GM12878 (cell line): ENCODE data around the gene THTPA. TPM values are rescaled to one million over a fixed set of nuclear protein-coding genes. Genes with fewer than 3 reads are reported as not detected.

Source experiments
- BCL3 ChIP-seq: IDR thresholded peaks from 2 replicates; pipeline ENCODE4 v1.6.1; 2011; ENCODE audit warnings: borderline replicate concordance, low read depth, mild to moderate bottlenecking, moderate library complexity, low read length; ENCODE audit not compliant: insufficient read depth, poor library complexity, severe bottlenecking
- CHD2 ChIP-seq: IDR thresholded peaks from 2 replicates; pipeline ENCODE4 v1.6.1; 2011; ENCODE audit warnings: low read depth, low read length, improper control_type of control experiment, borderline replicate concordance
- MTA3 ChIP-seq: IDR thresholded peaks from 2 replicates; pipeline ENCODE4 v1.6.1; 2012; ENCODE audit warnings: low read length, inconsistent platforms, borderline replicate concordance
- PML ChIP-seq: IDR thresholded peaks from 2 replicates; pipeline ENCODE4 v1.6.1; 2012; ENCODE audit warnings: low read length, inconsistent platforms
- POLR2A ChIP-seq: IDR thresholded peaks from 2 replicates; pipeline ENCODE4 v1.6.1; 2011; ENCODE audit warnings: low read depth, mild to moderate bottlenecking, low read length
- POLR2AphosphoS2 ChIP-seq: IDR thresholded peaks from 2 replicates; pipeline ENCODE4 v1.6.1; 2011; ENCODE audit warnings: low read depth, mild to moderate bottlenecking, low read length, improper control_type of control experiment, moderate library complexity
- POLR2AphosphoS5 ChIP-seq: IDR thresholded peaks from 2 replicates; pipeline ENCODE4 v1.6.1; 2011; ENCODE audit warnings: mild to moderate bottlenecking, low read length, inconsistent platforms
- RELB ChIP-seq: fragments of 450-650 bp; IDR thresholded peaks from 2 replicates; pipeline ENCODE4 v1.6.1; 2017; ENCODE audit warnings: low read depth, mild to moderate bottlenecking, moderate library complexity
- RFX5 ChIP-seq: IDR thresholded peaks from 2 replicates; pipeline ENCODE4 v1.6.1; 2011; ENCODE audit warnings: low read depth, low read length, improper control_type of control experiment
- RUNX3 ChIP-seq: IDR thresholded peaks from 2 replicates; pipeline ENCODE4 v1.6.1; 2012; ENCODE audit warnings: low read length, inconsistent platforms
- SIX5 ChIP-seq: IDR thresholded peaks from 2 replicates; pipeline ENCODE4 v1.6.1; 2011; ENCODE audit warnings: mild to moderate bottlenecking, low read depth, low read length, moderate library complexity; ENCODE audit not compliant: severe bottlenecking
- SKIL ChIP-seq: fragments of 450-650 bp; IDR thresholded peaks from 2 replicates; pipeline ENCODE4 v1.6.1; 2017; ENCODE audit warnings: mild to moderate bottlenecking, low read depth, inconsistent platforms; ENCODE audit not compliant: poor library complexity, severe bottlenecking
- STAT1 ChIP-seq: fragments of 450-650 bp; conservative IDR thresholded peaks from 2 replicates; pipeline ENCODE4 v1.6.1; 2014; ENCODE audit warnings: antibody characterized with exemption, mild to moderate bottlenecking
- YY1 ChIP-seq: IDR thresholded peaks from 2 replicates; pipeline ENCODE4 v1.6.1; 2011; ENCODE audit warnings: low read depth, mild to moderate bottlenecking, low read length
- ZBTB11 ChIP-seq: fragments of 450-650 bp; formaldehyde crosslinking; IDR thresholded peaks from 2 replicates; pipeline ENCODE4 v1.5.0; 2022; ENCODE audit warnings: mild to moderate bottlenecking, missing genetic modification characterization
- ZBTB40 ChIP-seq: fragments of 450-650 bp; IDR thresholded peaks from 2 replicates; pipeline ENCODE4 v1.6.1; 2016; ENCODE audit warnings: mild to moderate bottlenecking, moderate library complexity, borderline replicate concordance
- polyA plus RNA-seq, 11 experiments: library from polyadenylated mRNA; depleted of rRNA in 4 of 11; unstranded in 6 of 11; stranded (reverse) in 5 of 11; fragments of >200 nt; fragmentation: Nextera tagmentation in 4 of 11; fragmentation: Illumina TruSeq in 1 of 11; extraction: Ambion mirVana in 4 of 11; extraction: Trizol in 1 of 11; gene quantifications; 1 replicate in 1 of 11; 2 replicates in 10 of 11; pipeline versions ENCODE4 v1.2.1 to v1.2.3, GENCODE V29; 2011 to 2016; ENCODE audit warnings: inconsistent platforms in 2 of 11, missing spikeins in 2 of 11, low read depth in 1 of 11
- total RNA-seq, 4 experiments: library from RNA; depleted of rRNA in 3 of 4; stranded (reverse); fragments of >200 nt in 3 of 4; fragmentation: Illumina TruSeq in 1 of 4; extraction: Trizol in 1 of 4; gene quantifications; 2 replicates each; pipeline versions ENCODE4 v1.2.1 to v1.2.3, GENCODE V29; 2013 to 2021

THTPA gene
- total and polyA plus RNA-seq, 10 of the 15 experiments (the other 5 are each of a cell fraction or from before 2014, with no cell fraction given): 3.1 to 24.9 (median 12.8) TPM

- TF ChIP-seq ZBTB40: no peak
- peak; percentile 92 for TF ChIP-seq POLR2A
- no peak for TF ChIP-seq ZBTB11 (CRISPR knock-in tag)
- TF ChIP-seq STAT1: no peak
- 0 out of 2 replicates have a peak, but pooled peaks have one; percentile 30 for TF ChIP-seq CHD2
- TF ChIP-seq POLR2AphosphoS2: peak; percentile 93
- TF ChIP-seq YY1: no peak
- peak; percentile 84 for TF ChIP-seq POLR2AphosphoS5
- no peak for TF ChIP-seq SIX5
- peak; percentile 65; the same call in 1 of the 2 replicates for TF ChIP-seq MTA3
- TF ChIP-seq RFX5: peak; percentile 50; the same call in 1 of the 2 replicates
- peak; percentile 92; the same call in 1 of the 2 replicates for TF ChIP-seq PML
- TF ChIP-seq RELB: peak; percentile 51; the same call in 1 of the 2 replicates
- TF ChIP-seq RUNX3: peak; percentile 7; the same call in 1 of the 2 replicates
- TF ChIP-seq BCL3: peak; percentile 63
- TF ChIP-seq SKIL: no peak
Measured at GRCh38 chr14:23567186-23568020, 11.3 kb downstream of the THTPA start, which contains the start of gene AP1G2 (continued).
